NCI-H510A treated with DMSO at 0.1 percent for 48 hours (cell line): ENCODE data around the gene CA7.
"Not testable (repeated sequence)": the region's sequence is repeated elsewhere in the genome, so short reads cannot be mapped to it uniquely, and the experiment has no call there.

Source experiments
- DNase-seq: peaks from one replicate; lab custom pipeline; 2025; lab: John Stamatoyannopoulos, UW

CA7 gene

DNA sequence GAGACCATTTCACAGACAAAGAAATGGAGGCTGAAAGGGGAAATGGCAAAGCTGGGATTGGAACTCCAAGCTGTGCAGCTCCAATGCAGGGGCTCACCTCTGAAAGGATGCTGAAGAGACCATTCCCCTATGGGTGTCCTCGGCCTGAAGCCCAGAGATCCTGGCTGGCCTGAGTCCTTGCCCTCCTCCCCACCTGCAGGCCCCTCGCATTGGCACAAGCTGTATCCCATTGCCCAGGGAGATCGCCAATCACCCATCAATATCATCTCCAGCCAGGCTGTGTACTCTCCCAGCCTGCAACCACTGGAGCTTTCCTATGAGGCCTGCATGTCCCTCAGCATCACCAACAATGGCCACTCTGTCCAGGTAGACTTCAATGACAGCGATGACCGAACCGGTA is 2.6 kb downstream of the CA7 start:
- no peak for DNase-seq

- no peak for DNase-seq
Measured at GRCh38 chr16:66847533-66848067, 3.4 kb downstream of the CA7 start.

- DNase-seq: no peak
Measured at GRCh38 chr16:66848172-66848571, 4.0 kb downstream of the CA7 start.

- DNase-seq: no peak
Measured at GRCh38 chr16:66849021-66849420, 4.8 kb downstream of the CA7 start.

DNA sequence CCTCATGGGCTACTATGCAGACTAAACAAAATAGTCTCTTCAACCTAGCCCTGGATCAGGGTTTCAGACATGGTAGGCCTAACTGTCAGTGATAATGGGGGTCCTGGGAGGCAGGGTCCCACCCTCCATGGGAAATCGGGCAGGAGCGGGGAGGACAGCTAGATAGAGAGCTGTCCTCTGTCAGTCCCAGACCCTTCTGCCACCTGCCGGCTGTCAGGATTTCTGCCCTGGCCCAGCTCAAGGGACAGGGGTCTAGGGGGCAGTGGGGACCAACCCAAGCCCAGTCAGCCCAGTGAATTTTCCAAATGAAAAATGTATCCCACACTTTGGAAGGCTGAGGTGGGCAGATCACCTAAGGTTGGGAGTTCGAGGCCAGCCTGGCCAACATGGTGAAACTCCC is 5.3 kb downstream of the CA7 start:
- DNase-seq: no peak

- no peak for DNase-seq
Measured at GRCh38 chr16:66850115-66850815, 6.1 kb downstream of the CA7 start.

DNA sequence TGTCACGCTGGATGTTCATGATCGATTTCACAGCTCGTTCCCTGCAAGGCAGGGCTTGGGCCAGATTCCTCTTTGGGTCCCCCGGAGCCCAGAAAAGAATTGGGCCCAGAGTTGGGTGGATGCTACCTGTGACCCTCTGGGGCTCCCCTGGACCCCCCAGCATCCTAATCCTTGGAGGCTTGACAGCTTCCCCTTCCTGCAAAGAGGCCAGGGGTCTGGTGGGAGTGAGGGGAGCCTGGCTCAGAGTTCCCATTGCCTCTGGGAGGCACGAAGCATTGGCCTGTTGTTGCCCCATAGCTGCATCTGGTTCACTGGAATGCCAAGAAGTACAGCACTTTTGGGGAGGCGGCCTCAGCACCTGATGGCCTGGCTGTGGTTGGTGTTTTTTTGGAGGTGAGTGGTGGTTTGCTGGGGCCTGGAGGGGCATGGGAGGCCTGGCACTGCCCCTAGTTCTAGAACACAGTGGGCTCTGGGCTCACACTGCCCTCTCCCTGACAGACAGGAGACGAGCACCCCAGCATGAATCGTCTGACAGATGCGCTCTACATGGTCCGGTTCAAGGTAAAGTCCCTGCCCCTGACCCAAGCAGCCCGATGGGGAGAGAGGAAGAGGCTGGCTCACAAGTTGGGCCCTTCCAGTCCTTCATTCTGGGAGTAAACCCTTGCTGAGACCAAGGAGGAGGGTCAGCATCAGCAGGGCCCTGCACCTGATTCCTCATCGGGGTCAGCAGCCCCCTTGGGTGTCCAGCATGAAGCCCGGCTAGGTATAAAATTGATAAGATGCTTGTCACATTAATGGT is 7.2 kb downstream of the CA7 start:
- DNase-seq: no peak

DNA sequence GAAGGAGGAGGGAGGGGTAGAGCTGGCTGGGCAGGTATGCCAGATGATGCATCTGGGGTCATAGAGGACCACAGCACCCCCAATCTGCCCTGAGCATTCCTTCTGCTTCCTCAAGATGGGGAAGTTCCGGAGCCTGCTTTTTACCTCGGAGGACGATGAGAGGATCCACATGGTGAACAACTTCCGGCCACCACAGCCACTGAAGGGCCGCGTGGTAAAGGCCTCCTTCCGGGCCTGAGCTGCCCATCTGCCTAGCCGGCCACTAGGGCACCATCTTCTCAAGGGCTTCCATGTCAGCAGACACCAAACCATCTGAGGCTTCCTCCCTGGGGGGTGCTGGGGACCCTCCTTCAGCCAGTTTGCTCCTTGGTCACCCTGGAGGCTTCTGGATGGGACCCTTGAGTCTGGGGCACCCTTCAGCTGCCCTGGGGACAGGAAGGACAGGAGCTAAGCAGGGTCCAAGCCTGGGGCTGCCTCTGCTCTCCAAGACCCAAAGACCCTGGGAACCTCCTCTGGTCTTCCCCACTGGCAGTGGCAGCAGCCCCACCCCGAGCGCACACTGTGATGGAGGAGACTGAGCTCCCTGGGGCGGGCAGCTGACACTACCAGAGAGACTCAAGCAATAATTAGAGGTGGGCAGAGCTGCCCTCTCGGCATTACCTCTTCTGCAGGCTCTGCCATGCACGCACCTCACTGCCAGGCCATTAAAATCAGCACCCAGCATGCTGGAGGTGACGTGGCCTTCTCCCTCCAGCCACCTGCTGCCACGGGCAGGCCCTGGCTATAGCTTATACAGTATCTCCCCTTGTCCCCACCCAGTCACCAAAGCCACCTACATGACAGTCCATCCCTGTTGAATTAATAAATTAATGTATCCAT is 9.3 kb downstream of the CA7 start:
- no peak for DNase-seq

DNA sequence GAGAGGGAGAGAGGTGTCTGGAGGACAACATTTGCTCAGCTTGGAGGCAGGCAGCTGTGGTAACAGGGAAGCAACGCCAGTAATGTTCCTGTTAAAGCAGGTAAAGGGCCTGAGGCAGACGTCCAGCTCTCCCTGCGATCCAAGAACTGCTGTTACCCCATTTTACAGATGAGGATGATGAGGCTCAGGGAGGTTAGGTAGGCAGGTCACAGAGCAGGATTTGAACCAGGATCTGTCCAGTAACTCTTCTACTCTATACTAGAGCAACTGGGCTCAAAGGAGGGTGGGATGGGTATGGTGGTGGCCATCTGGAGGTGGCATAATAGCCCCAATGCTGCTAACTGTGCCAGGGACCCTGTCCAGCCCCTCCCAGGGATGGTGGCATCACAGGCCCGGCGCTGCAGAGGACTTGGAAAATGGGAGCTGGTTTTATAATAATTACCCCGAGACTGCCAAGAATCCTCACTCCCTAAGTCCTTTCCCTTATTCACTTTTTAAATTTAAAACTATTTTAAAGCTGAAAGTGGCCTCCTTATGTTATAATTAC is 12.0 kb downstream of the CA7 start:
- no peak for DNase-seq

- no peak for DNase-seq
Measured at GRCh38 chr16:66856801-66857200, 12.6 kb downstream of the CA7 start.

- no peak for DNase-seq
Measured at GRCh38 chr16:66857437-66857836, 13.2 kb downstream of the CA7 start.

DNA sequence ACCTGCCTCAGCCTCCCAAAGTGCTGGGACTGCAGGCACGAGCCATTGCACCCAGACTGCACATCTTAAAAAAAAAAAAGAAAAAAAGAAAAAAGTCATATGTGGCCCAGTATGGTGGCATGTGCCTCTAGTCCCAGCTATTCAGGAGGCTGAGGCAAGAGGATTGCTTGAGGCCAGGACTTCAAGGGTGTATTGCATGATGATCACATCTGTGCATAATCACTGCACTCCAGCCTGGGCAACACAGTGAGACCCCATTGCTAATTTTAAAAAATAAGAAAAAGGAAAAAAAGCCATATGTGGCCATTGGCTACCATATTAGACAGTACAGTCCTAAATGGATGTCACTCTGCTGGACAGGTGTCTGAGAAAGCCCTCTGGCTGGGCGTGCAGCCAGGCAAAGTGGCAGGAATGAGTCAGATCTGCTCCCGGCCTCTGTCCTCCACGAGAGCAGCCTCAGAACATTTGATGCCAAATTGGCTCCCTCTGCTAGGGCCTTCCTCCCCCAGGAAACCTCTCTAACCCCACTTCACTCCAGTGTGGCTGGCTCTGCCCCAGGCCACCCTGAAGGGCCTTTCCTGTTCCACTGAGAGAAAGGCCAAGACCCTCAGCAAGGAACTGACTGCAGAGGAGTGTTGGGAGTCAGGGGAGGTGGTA is 14.7 kb downstream of the CA7 start:
- no peak for DNase-seq

DNA sequence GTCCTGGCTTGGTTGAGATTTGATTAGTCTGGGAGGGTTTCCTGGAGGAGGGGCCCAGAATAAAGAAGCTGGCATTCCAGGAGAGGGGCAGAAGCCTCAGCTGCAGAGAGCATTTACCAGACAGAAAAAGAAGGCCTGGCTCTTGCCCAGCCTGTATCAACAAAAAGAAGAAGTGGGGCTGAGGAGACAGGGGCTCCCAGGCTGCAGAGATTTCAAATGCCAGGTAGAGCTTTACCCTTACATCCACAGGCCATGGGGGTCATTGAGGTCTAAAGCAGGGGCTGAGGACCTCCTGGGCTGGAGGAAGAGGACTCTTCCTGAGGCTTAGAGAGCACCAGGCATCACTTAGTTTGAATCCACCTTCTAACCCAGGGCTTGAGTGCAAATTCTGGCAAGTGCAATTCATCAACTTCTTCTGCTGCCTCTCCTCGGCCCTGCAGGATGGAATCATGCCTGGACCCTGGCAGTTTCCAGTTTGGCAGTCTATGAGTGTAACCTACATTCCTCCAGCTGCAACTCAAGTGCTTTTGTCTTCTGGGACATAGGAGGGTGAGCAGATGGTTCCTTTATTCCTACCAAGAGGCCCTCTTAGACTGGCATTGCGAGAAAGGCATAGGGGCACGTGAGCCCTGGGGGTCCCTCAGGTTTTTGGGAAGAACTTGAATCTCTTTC is 15.3 kb downstream of the CA7 start:
- no peak for DNase-seq

- DNase-seq: no peak
Measured at GRCh38 chr16:66862023-66862520, 17.9 kb downstream of the CA7 start.

DNA sequence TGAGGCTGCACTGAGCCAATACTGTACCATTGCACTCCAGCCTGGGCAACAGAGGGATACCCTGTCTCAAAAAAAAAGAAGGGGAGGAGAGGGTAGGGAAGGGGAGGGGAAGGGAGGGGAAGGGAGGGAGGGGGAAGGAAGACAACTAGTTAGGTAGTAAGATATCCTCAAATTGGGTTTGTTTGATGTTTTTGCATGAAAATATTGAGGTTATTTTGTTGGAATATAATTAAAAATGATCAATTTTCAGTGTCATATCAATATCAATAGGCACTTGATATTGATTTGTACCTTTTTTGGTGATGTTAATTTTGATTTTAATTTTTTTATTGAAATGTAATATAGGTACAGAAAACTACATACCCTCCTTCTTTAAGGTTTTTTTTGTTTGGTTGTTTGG is 19.5 kb downstream of the CA7 start:
- DNase-seq: no peak

DNA sequence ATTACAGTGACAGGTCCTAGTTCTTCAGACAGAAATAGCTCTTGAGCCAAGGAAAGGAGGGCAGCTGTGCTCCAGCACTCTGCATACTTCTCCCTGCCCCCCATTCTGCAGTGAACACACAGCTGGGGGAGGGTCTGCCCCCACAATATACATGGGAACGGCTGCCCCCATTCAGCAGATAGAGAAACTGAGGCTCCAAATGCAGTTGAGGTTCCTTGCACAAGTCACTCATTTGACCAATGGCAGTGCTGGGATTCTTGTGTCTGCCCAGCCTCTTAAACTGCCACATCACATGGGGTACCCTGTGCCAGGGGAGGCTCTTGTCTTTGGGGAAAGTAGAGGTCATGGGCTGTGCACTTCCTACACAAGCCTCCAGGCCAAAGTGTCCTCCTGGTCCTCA is 25.2 kb downstream of the CA7 start:
- DNase-seq: no peak

DNA sequence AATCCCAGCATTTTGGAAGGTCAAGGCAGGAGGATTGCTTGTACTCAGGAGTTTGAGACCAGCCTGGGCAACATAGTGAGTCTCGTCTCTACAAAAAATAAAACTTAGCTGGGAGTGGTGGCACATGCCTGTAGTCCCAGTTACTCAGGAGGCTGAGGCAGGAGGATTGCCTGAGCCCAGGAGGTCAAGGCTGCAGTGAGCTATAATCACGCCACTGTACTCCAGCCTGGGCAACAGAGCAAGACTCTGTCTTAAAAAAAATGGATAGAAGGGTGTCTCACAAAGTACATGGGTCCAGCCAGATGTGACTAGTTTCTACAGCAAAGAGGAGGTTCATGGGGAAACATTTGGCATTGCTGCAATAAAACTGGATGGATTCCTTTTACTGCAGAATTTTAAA is 27.1 kb downstream of the CA7 start:
- DNase-seq: not testable (repeated sequence)

DNA sequence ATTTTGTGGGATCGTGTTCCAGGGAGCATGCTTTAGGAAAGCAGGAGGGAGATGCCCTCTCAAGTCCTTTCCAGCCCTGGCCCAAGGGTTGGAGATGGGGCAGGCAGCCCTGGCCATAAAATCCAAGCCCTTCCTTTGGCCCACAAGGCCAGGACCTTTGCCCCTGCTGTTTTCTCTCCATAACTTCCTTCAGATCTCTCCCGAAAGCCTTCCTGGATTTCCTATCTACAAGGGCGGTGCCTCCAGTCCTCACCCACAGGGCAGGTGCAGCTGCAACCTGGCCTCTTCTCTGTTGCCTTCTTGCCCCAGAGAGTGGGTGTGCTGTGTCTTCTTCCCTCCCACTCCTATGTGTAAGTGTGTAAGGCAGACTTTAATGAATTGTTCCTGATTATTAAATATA is 27.6 kb downstream of the CA7 start:
- no peak for DNase-seq

DNA sequence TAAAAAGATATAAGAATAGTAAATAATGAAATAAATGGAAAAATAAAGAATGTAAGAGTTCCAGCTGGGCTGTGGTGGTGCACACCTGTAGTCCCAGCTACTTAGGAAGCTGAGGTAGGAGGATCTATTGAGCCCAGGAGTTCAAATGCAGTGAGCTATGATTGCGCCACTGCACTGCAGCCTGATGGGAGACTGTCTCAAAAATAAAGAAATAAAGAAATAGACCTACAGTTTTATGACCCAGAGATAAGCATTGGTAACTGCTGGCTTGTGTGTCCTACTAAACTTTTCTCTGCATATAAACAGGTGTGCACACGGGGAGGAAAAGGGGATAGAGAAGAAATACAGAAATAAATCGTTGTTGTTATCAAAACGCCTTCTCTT is 28.3 kb downstream of the CA7 start:
- DNase-seq: no peak

DNA sequence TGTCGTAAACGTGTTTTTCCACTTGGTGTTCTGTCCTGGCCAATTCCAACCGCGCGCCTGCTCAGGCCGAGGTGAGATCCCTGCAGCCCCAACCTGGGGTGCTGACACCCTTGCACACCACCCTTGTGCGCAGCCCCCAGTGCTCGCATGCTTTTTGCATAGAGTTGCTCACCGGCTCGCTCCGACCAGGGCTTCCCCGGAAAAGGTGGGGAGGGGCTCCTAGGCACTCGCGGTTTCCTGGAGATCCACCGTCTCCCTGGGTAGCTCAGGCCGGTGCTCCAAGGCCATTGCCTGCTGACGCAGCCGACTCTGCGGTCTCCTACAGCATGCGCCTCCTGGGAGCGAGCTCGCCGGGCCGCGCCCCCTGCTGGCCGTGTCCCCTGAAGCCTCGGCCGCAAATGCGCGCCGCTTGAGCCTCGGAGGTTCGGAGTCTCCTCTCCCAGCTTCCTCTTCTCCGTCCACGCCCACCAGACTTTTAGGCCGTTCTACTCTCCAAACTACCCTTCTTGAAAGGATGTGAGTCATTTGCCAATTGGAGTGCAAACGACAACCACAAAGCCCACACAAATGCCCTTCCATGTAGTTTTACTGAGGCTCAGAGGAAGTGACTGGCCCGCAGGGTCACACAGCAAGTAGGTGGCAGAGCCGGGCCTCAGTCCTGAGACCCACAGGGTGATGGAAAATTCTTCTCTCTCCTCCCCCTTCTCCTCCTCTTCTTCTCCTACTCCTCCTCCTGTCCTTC is 28.9 kb downstream of the CA7 start:
- DNase-seq: peak; percentile 52
